PFSK-1 (cell line): ENCODE data around the gene SETD5. TPM values are rescaled to one million over a fixed set of nuclear protein-coding genes. Genes with fewer than 3 reads are reported as not detected.

Source experiments
- FOXP2 ChIP-seq: optimal IDR thresholded peaks from 2 replicates; pipeline ENCODE3; 2011; ENCODE audit warnings: borderline replicate concordance, control low read depth, inconsistent platforms; ENCODE audit not compliant: insufficient read depth; ENCODE audit errors: extremely low read length, extremely low read depth
- POLR2AphosphoS5 ChIP-seq: IDR thresholded peaks from 2 replicates; pipeline ENCODE4 v1.6.1; 2012; ENCODE audit warnings: low read depth, mild to moderate bottlenecking, control low read depth, low read length, moderate library complexity
- REST ChIP-seq, 2 experiments: IDR thresholded peaks; 2 replicates each; pipeline versions ENCODE4 v1.6.1 to v1.8.0; 2011 to 2012; ENCODE audit warnings: low read depth in 2 of 2, low read length in 2 of 2, control low read depth in 1 of 2, inconsistent platforms in 1 of 2, mild to moderate bottlenecking in 1 of 2, moderate library complexity in 1 of 2; ENCODE audit not compliant: insufficient read depth in 1 of 2
- SIN3A ChIP-seq: IDR thresholded peaks from 2 replicates; pipeline ENCODE4 v1.6.1; 2012; ENCODE audit warnings: mild to moderate bottlenecking, low read length, moderate library complexity, borderline replicate concordance; ENCODE audit not compliant: insufficient read depth
- TAF1 ChIP-seq: IDR thresholded peaks from 2 replicates; pipeline ENCODE4 v1.6.1; 2012; ENCODE audit warnings: low read length, control low read depth, borderline replicate concordance; ENCODE audit not compliant: insufficient read depth
- polyA plus RNA-seq: library from polyadenylated mRNA; unstranded; fragments of >200 nt; gene quantifications from one replicate; pipeline ENCODE4 v1.2.1, GENCODE V29; 2012; ENCODE audit warnings: low read depth, missing spikeins; ENCODE audit not compliant: insufficient read length

The SETD5 gene
- polyA plus RNA-seq = 48.5 TPM

- peak; percentile 91 for TF ChIP-seq TAF1
- TF ChIP-seq FOXP2 = peak; percentile 53
- no peak for TF ChIP-seq SIN3A
- TF ChIP-seq REST (IDR thresholded peaks at IDR 0.05; ENCODE audit: insufficient read depth in 1 of 2, low read depth in 2 of 2, low read length in 2 of 2) = no peak
- TF ChIP-seq POLR2AphosphoS5 = peak; percentile 86
Observed at GRCh38 chr3:9397332-9397905, at the start of gene SETD5. TSS of gene SETD5 (plus strand) at chr3:9397615. CDS start at chr3:9428939, 31,324 bp downstream.

- TF ChIP-seq POLR2AphosphoS5 (no peak), TAF1 (no peak), FOXP2 (no peak), REST (IDR thresholded peaks at IDR 0.05; ENCODE audit: insufficient read depth in 1 of 2, low read depth in 2 of 2, low read length in 2 of 2) (no peak), SIN3A (no peak)
Observed at GRCh38 chr3:9347887-9348286, 49.5 kb upstream of the SETD5 start.

- TF ChIP-seq TAF1 = no peak
- no peak for TF ChIP-seq POLR2AphosphoS5
- no peak for TF ChIP-seq REST (IDR thresholded peaks at IDR 0.05; ENCODE audit: insufficient read depth in 1 of 2, low read depth in 2 of 2, low read length in 2 of 2)
- no peak for TF ChIP-seq SIN3A
- no peak for TF ChIP-seq FOXP2
Observed at GRCh38 chr3:9349321-9350117, 47.9 kb upstream of the SETD5 start.

- TF ChIP-seq SIN3A (no peak), FOXP2 (no peak), TAF1 (no peak), REST (IDR thresholded peaks at IDR 0.05; ENCODE audit: insufficient read depth in 1 of 2, low read depth in 2 of 2, low read length in 2 of 2) (no peak), POLR2AphosphoS5 (no peak)
Observed at GRCh38 chr3:9351709-9352126, 45.7 kb upstream of the SETD5 start.
